Right cardiac atrium (tissue), 5 donors: ENCODE data around the gene WDR37. TPM values are rescaled to one million over a fixed set of nuclear protein-coding genes. Genes with fewer than 3 reads are reported as not detected.
"Not testable (repeated sequence)": the region's sequence is repeated elsewhere in the genome, so short reads cannot be mapped to it uniquely, and the experiment has no call there.

Experiments used
- ATAC-seq, 2 donors: fragments of 200-7000 bp; cut with Tn5 transposase; one replicate each; pipeline versions ENCODE4 v1.8.0 to v1.9.1; 2020; ENCODE audit warnings: moderate library complexity in 2 of 2, mild to moderate bottlenecking in 1 of 2
- DNase-seq, 3 donors: peaks; one replicate each; pipeline ENCODE4 v3.0.0-alpha.2; 2020
- H3K27ac ChIP-seq: one replicate; pipeline ENCODE4 v1.5.1; 2013; ENCODE audit warnings: mild to moderate bottlenecking, low read length, control low read depth, moderate library complexity
- H3K27me3 ChIP-seq: one replicate; pipeline ENCODE4 v1.6.1; 2013; ENCODE audit not compliant: control insufficient read depth, insufficient read depth
- H3K4me1 ChIP-seq: one replicate; pipeline ENCODE4 v1.6.1; 2013; ENCODE audit warnings: low read length; ENCODE audit not compliant: control insufficient read depth, insufficient read depth
- H3K4me3 ChIP-seq: one replicate; pipeline ENCODE4 v1.5.1; 2013; ENCODE audit warnings: low read length, control low read depth
- H3K9me3 ChIP-seq: one replicate; pipeline ENCODE4 v1.6.1; 2013; ENCODE audit warnings: low read length; ENCODE audit not compliant: control insufficient read depth
- WGBS: extraction: QIAGEN DNeasy Blood & Tissue Kit; methylation state at CpG from one replicate; pipeline ENCODE4 v1.1.7; 2013; 5-methylcytosine and 5-hydroxymethylcytosine counted together
- intact Hi-C, 4 donors: fragments of 100-400 bp; cut with DNase I; formaldehyde crosslinking; loops; one replicate each; pipeline versions ENCODE4 v1.11.0 to v1.14.0; 2022 to 2023
- polyA plus RNA-seq: library from polyadenylated mRNA; stranded (reverse); fragments of 200-250 nt; gene quantifications from one replicate; pipeline ENCODE4 v1.2.3, GENCODE V29; 2013
- total RNA-seq, 4 donors: library from RNA; stranded (reverse); fragmentation: NEBNext Ultra II Directional; extraction: Animal tissue kit (Norgen Biotek cat#: 25700); gene quantifications; one replicate each; pipeline ENCODE4 v1.2.1, GENCODE V29; 2021
- donor health status: healthy with polysubstance abuse.
- donor health status: DM: no; HTN: yes; CAD: no.
- donor health status: DM: no; HTN: no; CAD: no.
- donor health status: DM: no; HTN: yes; CAD: no; lungs with severe emphysema.
- donor health status: DM: yes; HTN: yes; CAD: no.

Gene WDR37
- total and polyA plus RNA-seq, 5 donors = 9.7 to 35.6 (median 31.9) TPM

GRCh38 chr10:1050554-1050953 lies 5.6 kb upstream of the WDR37 start:
- no peak for DNase-seq
- 71% methylated on average over 4 of the region's 4 CpGs for WGBS
- no peak for ATAC-seq
- H3K4me1 ChIP-seq = peaks cover 5% of the 10 kb centered on the region
- no peak overlapping the region for H3K4me3 ChIP-seq
- H3K27ac ChIP-seq = no peak overlapping the region
- no peaks in the 10 kb centered on the region for H3K27me3 ChIP-seq
- intact Hi-C loops = no loop called here
- H3K9me3 ChIP-seq = no peaks in the 10 kb centered on the region

DNA sequence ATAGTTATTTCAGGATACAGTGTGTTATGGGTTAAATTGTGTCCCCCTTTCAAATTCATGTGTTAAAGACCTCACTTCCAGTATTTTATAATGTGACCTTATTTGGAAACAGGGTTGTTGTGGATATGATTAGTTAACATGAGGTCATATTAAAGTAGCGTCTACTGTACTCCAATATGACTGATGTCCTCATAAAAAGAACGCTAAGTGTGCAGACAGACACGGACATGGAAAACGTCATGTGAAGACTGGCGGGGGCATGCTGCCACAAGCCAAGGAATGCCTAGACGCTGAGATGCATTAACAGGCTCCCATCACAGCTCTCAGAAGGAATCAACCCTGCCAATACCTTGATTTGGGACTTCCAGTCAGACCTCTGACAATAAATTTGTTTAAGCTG lies 1.5 kb upstream of the WDR37 start:
- no peaks in the 10 kb centered on the region for H3K27me3 ChIP-seq
- no peak for DNase-seq
- H3K4me1 ChIP-seq = peaks cover 5% of the 10 kb centered on the region
- ATAC-seq = no peak
- intact Hi-C loops = no loop called here
- WGBS = 64% methylated on average over 6 of the region's 6 CpGs
- peak overlapping the region; percentile 56 for H3K4me3 ChIP-seq
- H3K9me3 ChIP-seq = no peaks in the 10 kb centered on the region
- H3K27ac ChIP-seq = no peak overlapping the region

DNA sequence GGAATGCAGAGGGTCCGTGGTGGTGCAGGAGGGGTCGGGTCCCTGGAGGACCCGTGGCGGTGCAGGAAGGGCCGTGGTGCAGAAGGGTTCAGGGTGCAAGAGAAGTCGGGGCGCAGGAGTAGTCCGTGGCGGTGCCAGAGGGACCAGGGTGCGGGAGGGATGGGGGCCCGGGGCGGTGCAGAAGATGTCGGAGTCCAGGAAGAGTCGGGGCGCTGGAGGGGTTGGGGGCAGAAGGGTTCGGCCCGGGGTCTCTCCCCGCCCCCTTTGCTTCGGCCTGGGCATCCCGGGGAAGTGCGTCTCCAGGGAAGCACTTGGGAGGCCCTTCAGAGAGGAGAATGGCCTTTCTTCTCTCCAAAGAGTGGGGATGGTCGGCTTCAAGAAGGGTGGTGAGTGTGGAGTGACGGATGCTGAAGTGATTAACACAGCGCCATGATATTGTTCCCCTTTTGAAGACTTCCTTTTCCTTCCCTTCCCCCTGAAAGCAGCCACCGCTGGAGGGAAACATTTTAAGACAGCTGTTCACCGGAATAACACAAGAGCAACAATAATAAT lies 997 bp downstream of the WDR37 start:
- 1% methylated on average over 26 of the region's 26 CpGs for WGBS
- peaks cover 7% of the 10 kb centered on the region for H3K4me1 ChIP-seq
- peak overlapping the region; percentile 56 for H3K4me3 ChIP-seq
- intact Hi-C loops = no loop called here
- DNase-seq = no peak
- no peaks in the 10 kb centered on the region for H3K27me3 ChIP-seq
- H3K27ac ChIP-seq = peak overlapping the region; percentile 59
- no peaks in the 10 kb centered on the region for H3K9me3 ChIP-seq
- peak; percentile 19 to 54 for ATAC-seq

DNA sequence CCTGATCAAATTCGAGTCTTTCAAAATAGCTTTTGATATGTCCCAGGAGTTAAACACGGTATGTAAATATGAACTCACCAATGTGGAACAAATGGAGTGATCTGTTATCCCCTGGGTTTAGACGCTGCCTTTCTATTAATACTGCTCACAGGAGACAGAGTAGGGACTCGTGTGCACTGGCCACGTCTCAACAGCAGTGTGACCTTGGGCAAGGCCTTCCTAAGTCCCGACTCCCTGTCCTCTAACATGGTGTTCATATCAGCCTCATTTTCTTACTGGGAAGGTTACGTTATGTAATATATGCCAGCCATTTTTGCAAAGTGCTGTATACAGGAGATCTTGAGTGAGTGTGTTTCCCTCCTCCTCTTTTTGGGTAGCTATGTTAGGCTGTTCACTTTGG lies 1.8 kb downstream of the WDR37 start:
- no peaks in the 10 kb centered on the region for H3K27me3 ChIP-seq
- intact Hi-C loops = no loop called here
- DNase-seq = no peak
- H3K4me3 ChIP-seq = peak overlapping the region; percentile 56
- no peaks in the 10 kb centered on the region for H3K9me3 ChIP-seq
- peak overlapping the region; percentile 62 for H3K27ac ChIP-seq
- H3K4me1 ChIP-seq = peaks cover 7% of the 10 kb centered on the region
- ATAC-seq = peak in 1 of 2 donors; percentile 23
- 51% methylated on average over 7 of the region's 7 CpGs for WGBS

- DNase-seq (no peak), ATAC-seq (no peak)
- intact Hi-C loops = no loop called here
- Histone ChIP-seq H3K27ac (no peak overlapping the region), H3K4me1 (peaks cover 5% of the 10 kb centered on the region), H3K4me3 (no peak overlapping the region), H3K9me3 (no peaks in the 10 kb centered on the region), H3K27me3 (no peaks in the 10 kb centered on the region)
- WGBS = 96% methylated on average over 8 of the region's 8 CpGs
Measured at GRCh38 chr10:1059902-1060301, 3.7 kb downstream of the WDR37 start.

GRCh38 chr10:1061930-1062774 lies 6.0 kb downstream of the WDR37 start:
- no peak overlapping the region for H3K4me3 ChIP-seq
- 66% methylated on average over 7 of the region's 7 CpGs for WGBS
- DNase-seq (no peak), ATAC-seq (peak; percentile 28 to 67)
- intact Hi-C loops = no loop called here
- no peaks in the 10 kb centered on the region for H3K9me3 ChIP-seq
- H3K27me3 ChIP-seq = no peaks in the 10 kb centered on the region
- H3K4me1 ChIP-seq = peaks cover 4% of the 10 kb centered on the region
- H3K27ac ChIP-seq = no peak overlapping the region

- WGBS = 60% methylated on average over 7 of the region's 7 CpGs
- Histone ChIP-seq H3K4me3 (no peak overlapping the region), H3K27ac (no peak overlapping the region), H3K9me3 (no peaks in the 10 kb centered on the region), H3K4me1 (peaks cover 2% of the 10 kb centered on the region), H3K27me3 (no peaks in the 10 kb centered on the region)
- ATAC-seq = peak; percentile 28 to 81
- intact Hi-C loops = no loop called here
- no peak for DNase-seq
Measured at GRCh38 chr10:1063232-1063865, 7.2 kb downstream of the WDR37 start.

- WGBS = 77% methylated on average over 4 of the region's 4 CpGs
- Histone ChIP-seq H3K27ac (no peak overlapping the region), H3K4me1 (peaks cover 2% of the 10 kb centered on the region), H3K9me3 (no peaks in the 10 kb centered on the region), H3K27me3 (no peaks in the 10 kb centered on the region), H3K4me3 (no peak overlapping the region)
- ATAC-seq = no peak
- DNase-seq = no peak
- intact Hi-C loops = no loop called here
Measured at GRCh38 chr10:1064964-1065247, 8.7 kb downstream of the WDR37 start.

- H3K27ac ChIP-seq, intact Hi-C loops, DNase-seq, H3K4me1 ChIP-seq, H3K4me3 ChIP-seq, ATAC-seq, H3K9me3 ChIP-seq, H3K27me3 ChIP-seq: not testable (repeated sequence)
- WGBS = 81% methylated on average over 8 of the region's 8 CpGs
Measured at GRCh38 chr10:1066734-1067133, 10.5 kb downstream of the WDR37 start.

- H3K4me3 ChIP-seq = no peak overlapping the region
- no peak for DNase-seq
- intact Hi-C loops = no loop called here
- WGBS = 91% methylated on average over 10 of the region's 10 CpGs
- H3K27me3 ChIP-seq = no peaks in the 10 kb centered on the region
- ATAC-seq = no peak
- no peaks in the 10 kb centered on the region for H3K9me3 ChIP-seq
- no peak overlapping the region for H3K27ac ChIP-seq
- H3K4me1 ChIP-seq = peaks cover 4% of the 10 kb centered on the region
Measured at GRCh38 chr10:1068380-1069361, 12.5 kb downstream of the WDR37 start.
